ENCODE results near the gene KRTAP2-4.
A peak's percentile ranks its signal among the peaks of the same experiment; 100 is the strongest.
"Not testable (repeated sequence)": the region's sequence is repeated elsewhere in the genome, so short reads cannot be mapped to it uniquely, and the experiment has no call there.

The KRTAP2-4 gene

DNA sequence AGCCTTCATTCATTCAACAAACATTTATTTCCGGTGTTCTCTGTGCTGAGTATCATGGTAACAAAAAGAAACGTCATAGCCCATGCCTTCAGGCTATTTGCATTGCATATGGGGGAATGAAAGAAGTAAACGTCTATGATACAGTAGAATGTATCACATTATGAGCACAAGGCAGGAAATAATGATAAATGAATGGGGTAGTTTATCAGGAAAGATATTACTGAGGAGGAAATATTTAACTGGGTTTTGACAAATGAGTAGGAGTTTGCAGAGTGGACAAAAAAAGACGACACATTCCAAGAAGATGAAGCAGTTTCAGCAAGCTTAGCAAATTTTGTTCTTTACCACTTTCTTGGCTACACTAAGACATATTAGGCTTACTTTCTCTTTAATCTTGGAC lies 16.9 kb upstream of the KRTAP2-4 start:
- TF ChIP-seq, protein P1, sequence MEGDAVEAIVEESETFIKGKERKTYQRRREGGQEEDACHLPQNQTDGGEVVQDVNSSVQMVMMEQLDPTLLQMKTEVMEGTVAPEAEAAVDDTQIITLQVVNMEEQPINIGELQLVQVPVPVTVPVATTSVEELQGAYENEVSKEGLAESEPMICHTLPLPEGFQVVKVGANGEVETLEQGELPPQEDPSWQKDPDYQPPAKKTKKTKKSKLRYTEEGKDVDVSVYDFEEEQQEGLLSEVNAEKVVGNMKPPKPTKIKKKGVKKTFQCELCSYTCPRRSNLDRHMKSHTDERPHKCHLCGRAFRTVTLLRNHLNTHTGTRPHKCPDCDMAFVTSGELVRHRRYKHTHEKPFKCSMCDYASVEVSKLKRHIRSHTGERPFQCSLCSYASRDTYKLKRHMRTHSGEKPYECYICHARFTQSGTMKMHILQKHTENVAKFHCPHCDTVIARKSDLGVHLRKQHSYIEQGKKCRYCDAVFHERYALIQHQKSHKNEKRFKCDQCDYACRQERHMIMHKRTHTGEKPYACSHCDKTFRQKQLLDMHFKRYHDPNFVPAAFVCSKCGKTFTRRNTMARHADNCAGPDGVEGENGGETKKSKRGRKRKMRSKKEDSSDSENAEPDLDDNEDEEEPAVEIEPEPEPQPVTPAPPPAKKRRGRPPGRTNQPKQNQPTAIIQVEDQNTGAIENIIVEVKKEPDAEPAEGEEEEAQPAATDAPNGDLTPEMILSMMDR (conservative IDR thresholded peaks at IDR 0.05; ENCODE audit: control insufficient read depth, insufficient read depth, low read depth, low read length) = no peak
- DNase-seq (ENCODE audit: low read depth) = no peak
- H3K4me3 ChIP-seq (ENCODE audit: control insufficient read depth, low read depth, low read length) = no peak overlapping the region

DNA sequence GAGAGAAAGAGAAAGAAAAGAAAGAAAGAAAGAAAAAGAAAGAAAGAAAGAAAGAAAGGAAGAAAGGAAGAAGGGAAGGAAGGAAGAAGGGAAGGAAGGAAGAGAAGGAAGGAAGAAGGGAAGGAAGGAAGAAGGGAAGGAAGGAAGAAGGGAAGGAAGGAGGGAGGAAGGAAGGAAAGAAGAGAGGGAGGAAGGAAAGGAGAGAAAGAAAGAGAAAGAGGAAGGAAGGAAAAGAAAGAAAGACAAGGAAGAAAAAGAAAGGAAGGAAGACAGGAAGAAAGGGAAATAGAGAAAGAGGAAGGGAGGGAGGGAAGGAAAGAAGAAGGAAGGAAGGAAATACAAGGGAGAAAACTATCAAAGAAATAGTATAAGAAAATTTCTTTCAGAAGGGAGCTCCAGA lies 11.1 kb upstream of the KRTAP2-4 start:
- no peak for DNase-seq (ENCODE audit: low read depth)
- TF ChIP-seq, protein P1 (conservative IDR thresholded peaks at IDR 0.05; ENCODE audit: control insufficient read depth, insufficient read depth, low read depth, low read length) = no peak
- H3K4me3 ChIP-seq (ENCODE audit: control insufficient read depth, low read depth, low read length) = no peak overlapping the region

DNA sequence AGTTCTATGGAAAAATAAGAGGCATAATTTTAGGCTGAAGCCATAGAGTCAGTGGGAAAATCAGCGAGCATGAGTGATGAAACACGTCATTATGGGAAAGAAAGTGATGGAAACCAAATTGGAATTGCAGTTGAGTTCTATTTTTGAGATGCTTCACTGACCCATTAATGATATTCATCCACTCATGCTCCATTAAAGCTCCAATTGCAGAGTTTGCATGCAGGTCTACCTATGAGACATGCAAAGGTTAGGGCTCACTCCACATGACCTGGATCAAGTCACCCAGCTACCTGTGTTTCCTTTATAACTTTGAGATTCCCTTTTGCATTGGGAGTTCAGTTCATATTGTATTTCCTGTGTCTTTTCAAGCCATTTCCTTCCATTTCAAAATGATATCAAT lies 8.0 kb upstream of the KRTAP2-4 start:
- DNase-seq (ENCODE audit: low read depth) = no peak
- TF ChIP-seq, protein P1 (conservative IDR thresholded peaks at IDR 0.05; ENCODE audit: control insufficient read depth, insufficient read depth, low read depth, low read length) = no peak
- H3K4me3 ChIP-seq (ENCODE audit: control insufficient read depth, low read depth, low read length) = no peak overlapping the region

DNA sequence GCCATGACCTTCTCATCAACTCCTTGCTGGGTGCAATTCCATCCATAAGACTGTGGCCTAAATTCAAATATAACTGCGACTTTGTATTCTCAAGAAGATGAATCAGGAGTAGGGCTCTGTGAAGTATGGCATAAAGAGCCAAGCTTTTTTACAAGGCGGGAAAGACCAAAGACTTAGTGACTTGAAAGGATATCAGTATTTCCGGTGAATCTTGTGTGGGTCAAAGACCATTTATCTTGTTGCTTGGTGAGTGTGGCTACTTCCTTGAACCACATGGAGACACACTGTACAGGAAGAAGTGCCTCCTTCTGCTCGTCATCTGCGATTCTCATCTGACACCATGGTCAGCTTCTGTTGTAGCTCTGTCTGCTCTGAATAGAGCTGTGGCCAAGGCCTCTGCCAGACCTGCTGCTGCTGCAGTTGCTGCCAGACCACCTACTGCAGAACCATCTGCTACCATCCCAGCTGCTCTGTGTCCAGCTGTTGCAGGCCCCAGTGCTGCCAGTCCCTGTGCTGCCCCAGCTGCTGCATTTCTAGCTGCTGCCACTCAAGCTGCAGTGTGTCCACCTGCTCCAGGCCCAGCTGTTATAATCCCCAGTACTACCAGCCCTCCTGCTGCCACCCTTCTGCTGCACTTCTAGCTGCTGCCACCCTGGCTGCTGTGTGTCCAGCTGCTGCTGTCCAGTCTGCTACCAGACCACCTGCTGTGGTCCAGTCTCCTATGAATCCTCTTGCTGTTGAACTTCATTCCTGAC lies 6.1 kb upstream of the KRTAP2-4 start:
- TF ChIP-seq, protein P1 (conservative IDR thresholded peaks at IDR 0.05; ENCODE audit: control insufficient read depth, insufficient read depth, low read depth, low read length) = no peak
- no peak overlapping the region for H3K4me3 ChIP-seq (ENCODE audit: control insufficient read depth, low read depth, low read length)
- DNase-seq (ENCODE audit: low read depth) = no peak

DNA sequence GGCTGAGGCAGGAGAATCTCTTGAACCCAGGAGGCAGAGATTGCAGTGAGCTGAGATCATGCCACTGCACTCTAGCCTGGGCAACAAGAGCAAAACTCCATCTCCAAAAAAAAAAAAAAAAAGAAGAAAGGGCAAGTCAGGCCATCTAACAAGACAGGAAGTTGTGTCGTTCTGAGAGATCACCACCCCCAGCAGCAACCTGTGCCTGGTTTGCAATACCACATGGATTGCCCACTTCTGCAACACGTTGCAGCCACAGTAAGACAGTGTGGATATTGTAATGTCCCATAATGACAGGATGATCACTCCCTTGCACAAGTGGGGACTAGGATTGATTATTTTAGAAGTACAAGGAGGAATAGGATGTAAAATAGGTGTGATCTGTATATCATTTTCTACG lies 3.4 kb upstream of the KRTAP2-4 start:
- DNase-seq (ENCODE audit: low read depth) = no peak
- H3K4me3 ChIP-seq (ENCODE audit: control insufficient read depth, low read depth, low read length) = no peak overlapping the region
- TF ChIP-seq, protein P1 (conservative IDR thresholded peaks at IDR 0.05; ENCODE audit: control insufficient read depth, insufficient read depth, low read depth, low read length) = no peak

DNA sequence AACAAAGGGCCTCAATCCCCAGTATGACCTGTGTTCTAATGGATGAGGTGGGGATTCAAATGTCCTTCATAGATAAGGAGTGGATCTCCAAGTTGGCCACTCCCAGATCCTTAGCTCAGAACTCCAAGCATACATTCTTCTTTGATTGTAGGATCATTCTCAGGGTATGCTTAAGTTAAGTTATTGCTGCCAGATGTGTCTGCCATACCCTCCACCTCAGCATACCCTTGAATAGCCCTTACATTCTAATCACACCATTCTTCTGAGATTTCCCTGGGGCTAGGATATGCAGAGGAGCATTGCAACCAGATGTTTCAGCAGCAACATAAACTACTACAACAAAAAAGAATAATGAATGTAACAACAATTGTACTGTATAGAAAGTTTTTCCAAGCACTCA lies 1.6 kb upstream of the KRTAP2-4 start:
- no peak overlapping the region for H3K4me3 ChIP-seq (ENCODE audit: control insufficient read depth, low read depth, low read length)
- DNase-seq (ENCODE audit: low read depth) = peak; percentile 34
- TF ChIP-seq, protein P1 (conservative IDR thresholded peaks at IDR 0.05; ENCODE audit: control insufficient read depth, insufficient read depth, low read depth, low read length) = no peak

DNA sequence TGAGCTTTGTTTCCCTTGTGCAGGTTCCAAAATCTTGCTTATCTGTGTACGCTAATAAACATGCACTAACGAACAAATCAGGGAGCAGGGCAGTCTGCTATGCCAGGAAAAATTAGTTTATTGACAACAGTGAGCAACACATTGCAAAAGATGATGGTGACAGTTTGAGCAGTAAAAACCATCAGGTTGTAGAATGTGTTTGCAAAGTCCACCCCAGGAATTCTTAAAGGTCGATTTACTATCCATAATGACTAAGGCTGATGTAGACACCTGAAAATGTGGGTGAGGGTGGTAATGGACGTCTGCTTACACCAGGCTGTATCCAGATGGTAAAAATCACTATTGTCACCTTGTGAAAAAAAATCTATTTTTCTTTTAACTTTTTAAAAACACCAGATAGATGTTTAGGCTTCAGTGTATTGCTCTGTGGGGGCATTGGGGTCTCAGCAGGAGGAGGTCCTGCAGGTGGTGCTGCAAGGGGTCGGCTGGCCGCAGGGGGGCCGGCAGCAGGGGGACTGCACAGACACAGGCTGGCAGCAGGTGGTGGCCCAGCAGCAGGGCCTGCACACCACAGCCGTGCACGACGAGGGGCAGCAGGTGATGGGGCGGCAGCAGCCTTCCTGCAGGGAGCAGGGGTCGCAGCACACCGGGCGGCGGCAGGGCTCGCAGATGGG lies 526 bp downstream of the KRTAP2-4 start:
- not testable (repeated sequence) for DNase-seq (ENCODE audit: low read depth)

More for the DNA sequence above, 526 bp downstream of the KRTAP2-4 start:
- H3K4me3 ChIP-seq (ENCODE audit: control insufficient read depth, low read depth, low read length) = not testable (repeated sequence)

Measured in fibroblast of mammary gland (primary cell).